HepG2 (cell line): Measurements from ENCODE around the gene GSDMA. TPM values are rescaled to one million over a fixed set of nuclear protein-coding genes. Genes with fewer than 3 reads are reported as not detected.
A peak's percentile ranks its signal among the peaks of the same experiment; 100 is the strongest.

ENCODE experiments used
- AHR ChIP-seq: IDR thresholded peaks from 2 replicates; pipeline ENCODE4 v1.6.1; 2018; ENCODE audit warnings: missing genetic modification reagents, missing compliant biosample characterization
- ATF1 ChIP-seq: IDR thresholded peaks from 2 replicates; pipeline ENCODE4 v1.6.1; 2016; ENCODE audit warnings: mild to moderate bottlenecking, control low read depth
- HOXD1 ChIP-seq: sonication (generic); formaldehyde crosslinking; IDR thresholded peaks from 2 replicates; pipeline ENCODE4 v1.5.0; 2020; ENCODE audit warnings: missing genetic modification reagents
- IRX3 ChIP-seq: sonication (generic); formaldehyde crosslinking; IDR thresholded peaks from 2 replicates; pipeline ENCODE4 v1.8.1; 2023; ENCODE audit warnings: mild to moderate bottlenecking, low read depth, missing genetic modification reagents, borderline replicate concordance
- KDM2A ChIP-seq: sonication (generic); formaldehyde crosslinking; IDR thresholded peaks from 2 replicates; pipeline ENCODE4 v1.4.0; 2020; ENCODE audit warnings: low read depth, missing genetic modification reagents, borderline replicate concordance
- RELA ChIP-seq: sonication (generic); formaldehyde crosslinking; IDR thresholded peaks from 2 replicates; pipeline ENCODE4 v1.4.0; 2020; ENCODE audit warnings: missing genetic modification reagents
- STAG1 ChIP-seq: sonication (generic); formaldehyde crosslinking; IDR thresholded peaks from 2 replicates; pipeline ENCODE4 v1.4.0; 2020; ENCODE audit warnings: missing genetic modification reagents
- TP53 ChIP-seq: sonication (generic); formaldehyde crosslinking; conservative IDR thresholded peaks from 2 replicates; pipeline ENCODE4 v1.4.0; 2020; ENCODE audit warnings: missing genetic modification reagents
- YY1 ChIP-seq: IDR thresholded peaks from 2 replicates; pipeline ENCODE4 v1.6.1; 2011; ENCODE audit warnings: low read length, low read depth, moderate library complexity, mild to moderate bottlenecking; ENCODE audit not compliant: insufficient read depth, insufficient replicate concordance
- ZNF230 ChIP-seq: sonication (generic); formaldehyde crosslinking; IDR thresholded peaks from 2 replicates; pipeline ENCODE4 v1.4.0; 2020; ENCODE audit warnings: mild to moderate bottlenecking, missing genetic modification reagents
- ZNF232 ChIP-seq: sonication (generic); formaldehyde crosslinking; IDR thresholded peaks from 2 replicates; pipeline ENCODE4 v1.4.0; 2020; ENCODE audit warnings: missing genetic modification reagents, borderline replicate concordance
- ZNF260 ChIP-seq: sonication (generic); formaldehyde crosslinking; IDR thresholded peaks from 2 replicates; pipeline ENCODE4 v1.4.0; 2020; ENCODE audit warnings: missing genetic modification reagents, low read depth, mild to moderate bottlenecking, borderline replicate concordance
- ZNF337 ChIP-seq: sonication (generic); formaldehyde crosslinking; IDR thresholded peaks from 2 replicates; pipeline ENCODE4 v1.5.1; 2020; ENCODE audit warnings: missing genetic modification reagents, low read depth, mild to moderate bottlenecking, borderline replicate concordance
- ZNF674 ChIP-seq: sonication (generic); formaldehyde crosslinking; IDR thresholded peaks from 2 replicates; pipeline ENCODE4 v1.5.0; 2020; ENCODE audit warnings: low read depth, mild to moderate bottlenecking, missing genetic modification reagents
- polyA plus RNA-seq, 8 experiments: library from polyadenylated mRNA; depleted of rRNA in 3 of 8; stranded (reverse) in 7 of 8; unstranded in 1 of 8; fragments of >200 nt; fragmentation: Illumina TruSeq in 4 of 8; extraction: Trizol in 4 of 8; gene quantifications; 2 replicates each; pipeline versions ENCODE4 v1.2.1 to v1.2.3, GENCODE V29; 2011 to 2016; ENCODE audit warnings: low read depth in 4 of 8, missing spikeins in 1 of 8, mixed read lengths in 1 of 8; ENCODE audit not compliant: insufficient read depth in 1 of 8
- total RNA-seq, 5 experiments: library from RNA; depleted of rRNA; stranded (reverse); fragments of >200 nt; fragmentation: Illumina TruSeq; extraction: Trizol; gene quantifications; 2 replicates each; pipeline ENCODE4 v1.2.3, GENCODE V29; 2016; ENCODE audit warnings: low read depth in 1 of 5
- TF ChIP-seq, protein P1 (sequence below): sonication (generic); formaldehyde crosslinking; IDR thresholded peaks from 2 replicates; pipeline ENCODE4 v1.5.0; 2020; ENCODE audit warnings: mild to moderate bottlenecking, missing genetic modification reagents, borderline replicate concordance
- TF ChIP-seq, protein P2 (sequence below), 2 experiments: fragments of 450-650 bp in 1 of 2; sonication (generic) in 1 of 2; formaldehyde crosslinking; IDR thresholded peaks; 2 replicates each; pipeline versions ENCODE4 v1.5.0 to v1.8.0; 2020 to 2022; ENCODE audit warnings: mild to moderate bottlenecking in 1 of 2, missing genetic modification reagents in 1 of 2
- TF ChIP-seq, protein P3 (sequence below): sonication (generic); formaldehyde crosslinking; IDR thresholded peaks from 2 replicates; pipeline ENCODE4 v1.4.0; 2020; ENCODE audit warnings: missing genetic modification reagents, mild to moderate bottlenecking, borderline replicate concordance
- TF ChIP-seq, protein P4 (sequence below): sonication (generic); formaldehyde crosslinking; IDR thresholded peaks from 2 replicates; pipeline ENCODE4 v1.8.0; 2022; ENCODE audit warnings: mild to moderate bottlenecking, missing genetic modification reagents, moderate library complexity

Gene GSDMA
- total and polyA plus RNA-seq, 2 of the 13 experiments (the other 11 are each of a cell fraction or from before 2014, with no cell fraction given), result not detected

DNA sequence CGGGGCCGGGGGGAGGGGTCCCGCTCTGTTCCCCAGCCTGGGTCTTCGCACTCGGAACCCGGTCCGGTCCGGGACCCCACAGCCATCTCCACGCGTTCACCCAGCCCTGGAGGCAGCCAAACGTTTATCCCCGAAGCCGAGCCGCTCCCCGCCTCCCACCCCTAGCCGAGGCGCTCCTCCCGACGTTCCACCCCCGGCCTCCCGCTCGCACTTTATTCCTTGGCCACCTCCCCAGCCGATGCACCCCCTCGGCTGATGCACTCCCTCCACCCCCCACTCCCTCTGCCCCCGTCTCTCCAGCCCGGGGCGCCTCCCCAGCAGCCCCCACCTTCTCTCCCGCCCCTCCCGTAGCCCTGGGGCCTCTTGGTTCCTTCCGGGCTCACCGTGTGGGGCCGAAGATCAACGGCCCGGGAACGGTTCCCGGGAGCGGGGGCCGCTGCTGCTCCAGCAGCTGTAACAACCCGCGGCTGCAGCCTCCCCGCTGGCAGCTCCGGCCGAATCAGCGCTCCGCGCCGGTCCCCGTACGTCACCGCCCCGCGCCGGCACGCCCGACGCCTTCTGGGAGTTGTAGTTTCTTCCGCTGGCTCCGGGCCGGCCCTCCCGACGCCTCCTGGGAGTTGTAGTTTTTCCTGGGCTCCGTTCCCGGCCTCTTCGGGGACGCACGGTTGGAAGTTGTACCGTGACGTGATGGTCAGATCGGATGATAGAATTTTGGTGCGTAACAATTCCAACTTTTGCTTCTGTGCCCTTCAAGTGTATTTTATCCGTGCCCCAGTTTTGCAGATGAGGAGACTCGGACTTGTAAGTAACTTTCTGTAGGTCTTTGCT is 35.5 kb upstream of the GSDMA start, which contains the start of the genes LRRC3C and ORMDL3 (continued):
- TF ChIP-seq, protein P1, sequence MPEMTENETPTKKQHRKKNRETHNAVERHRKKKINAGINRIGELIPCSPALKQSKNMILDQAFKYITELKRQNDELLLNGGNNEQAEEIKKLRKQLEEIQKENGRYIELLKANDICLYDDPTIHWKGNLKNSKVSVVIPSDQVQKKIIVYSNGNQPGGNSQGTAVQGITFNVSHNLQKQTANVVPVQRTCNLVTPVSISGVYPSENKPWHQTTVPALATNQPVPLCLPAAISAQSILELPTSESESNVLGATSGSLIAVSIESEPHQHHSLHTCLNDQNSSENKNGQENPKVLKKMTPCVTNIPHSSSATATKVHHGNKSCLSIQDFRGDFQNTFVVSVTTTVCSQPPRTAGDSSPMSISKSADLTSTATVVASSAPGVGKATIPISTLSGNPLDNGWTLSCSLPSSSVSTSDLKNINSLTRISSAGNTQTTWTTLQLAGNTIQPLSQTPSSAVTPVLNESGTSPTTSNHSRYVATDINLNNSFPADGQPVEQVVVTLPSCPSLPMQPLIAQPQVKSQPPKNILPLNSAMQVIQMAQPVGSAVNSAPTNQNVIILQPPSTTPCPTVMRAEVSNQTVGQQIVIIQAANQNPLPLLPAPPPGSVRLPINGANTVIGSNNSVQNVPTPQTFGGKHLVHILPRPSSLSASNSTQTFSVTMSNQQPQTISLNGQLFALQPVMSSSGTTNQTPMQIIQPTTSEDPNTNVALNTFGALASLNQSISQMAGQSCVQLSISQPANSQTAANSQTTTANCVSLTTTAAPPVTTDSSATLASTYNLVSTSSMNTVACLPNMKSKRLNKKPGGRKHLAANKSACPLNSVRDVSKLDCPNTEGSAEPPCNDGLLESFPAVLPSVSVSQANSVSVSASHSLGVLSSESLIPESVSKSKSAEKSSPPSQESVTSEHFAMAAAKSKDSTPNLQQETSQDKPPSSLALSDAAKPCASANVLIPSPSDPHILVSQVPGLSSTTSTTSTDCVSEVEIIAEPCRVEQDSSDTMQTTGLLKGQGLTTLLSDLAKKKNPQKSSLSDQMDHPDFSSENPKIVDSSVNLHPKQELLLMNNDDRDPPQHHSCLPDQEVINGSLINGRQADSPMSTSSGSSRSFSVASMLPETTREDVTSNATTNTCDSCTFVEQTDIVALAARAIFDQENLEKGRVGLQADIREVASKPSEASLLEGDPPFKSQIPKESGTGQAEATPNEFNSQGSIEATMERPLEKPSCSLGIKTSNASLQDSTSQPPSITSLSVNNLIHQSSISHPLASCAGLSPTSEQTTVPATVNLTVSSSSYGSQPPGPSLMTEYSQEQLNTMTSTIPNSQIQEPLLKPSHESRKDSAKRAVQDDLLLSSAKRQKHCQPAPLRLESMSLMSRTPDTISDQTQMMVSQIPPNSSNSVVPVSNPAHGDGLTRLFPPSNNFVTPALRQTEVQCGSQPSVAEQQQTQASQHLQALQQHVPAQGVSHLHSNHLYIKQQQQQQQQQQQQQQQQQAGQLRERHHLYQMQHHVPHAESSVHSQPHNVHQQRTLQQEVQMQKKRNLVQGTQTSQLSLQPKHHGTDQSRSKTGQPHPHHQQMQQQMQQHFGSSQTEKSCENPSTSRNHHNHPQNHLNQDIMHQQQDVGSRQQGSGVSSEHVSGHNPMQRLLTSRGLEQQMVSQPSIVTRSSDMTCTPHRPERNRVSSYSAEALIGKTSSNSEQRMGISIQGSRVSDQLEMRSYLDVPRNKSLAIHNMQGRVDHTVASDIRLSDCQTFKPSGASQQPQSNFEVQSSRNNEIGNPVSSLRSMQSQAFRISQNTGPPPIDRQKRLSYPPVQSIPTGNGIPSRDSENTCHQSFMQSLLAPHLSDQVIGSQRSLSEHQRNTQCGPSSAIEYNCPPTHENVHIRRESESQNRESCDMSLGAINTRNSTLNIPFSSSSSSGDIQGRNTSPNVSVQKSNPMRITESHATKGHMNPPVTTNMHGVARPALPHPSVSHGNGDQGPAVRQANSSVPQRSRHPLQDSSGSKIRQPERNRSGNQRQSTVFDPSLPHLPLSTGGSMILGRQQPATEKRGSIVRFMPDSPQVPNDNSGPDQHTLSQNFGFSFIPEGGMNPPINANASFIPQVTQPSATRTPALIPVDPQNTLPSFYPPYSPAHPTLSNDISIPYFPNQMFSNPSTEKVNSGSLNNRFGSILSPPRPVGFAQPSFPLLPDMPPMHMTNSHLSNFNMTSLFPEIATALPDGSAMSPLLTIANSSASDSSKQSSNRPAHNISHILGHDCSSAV (CRISPR knock-in tag), result no peak
- no peak for TF ChIP-seq STAG1 (CRISPR knock-in tag)
- TF ChIP-seq HOXD1, result peak; percentile 91
- TF ChIP-seq ZNF674 (CRISPR knock-in tag), result no peak
- TF ChIP-seq ZNF232 (CRISPR knock-in tag), result no peak; the same call in 1 of the 2 replicates
- TF ChIP-seq, protein P2, sequence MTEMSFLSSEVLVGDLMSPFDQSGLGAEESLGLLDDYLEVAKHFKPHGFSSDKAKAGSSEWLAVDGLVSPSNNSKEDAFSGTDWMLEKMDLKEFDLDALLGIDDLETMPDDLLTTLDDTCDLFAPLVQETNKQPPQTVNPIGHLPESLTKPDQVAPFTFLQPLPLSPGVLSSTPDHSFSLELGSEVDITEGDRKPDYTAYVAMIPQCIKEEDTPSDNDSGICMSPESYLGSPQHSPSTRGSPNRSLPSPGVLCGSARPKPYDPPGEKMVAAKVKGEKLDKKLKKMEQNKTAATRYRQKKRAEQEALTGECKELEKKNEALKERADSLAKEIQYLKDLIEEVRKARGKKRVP (CRISPR knock-in tag; IDR thresholded peaks at IDR 0.05), result peak in 1 of 2 experiments; percentile 80; a peak in 2 of 4 replicates
- TF ChIP-seq, protein P3, sequence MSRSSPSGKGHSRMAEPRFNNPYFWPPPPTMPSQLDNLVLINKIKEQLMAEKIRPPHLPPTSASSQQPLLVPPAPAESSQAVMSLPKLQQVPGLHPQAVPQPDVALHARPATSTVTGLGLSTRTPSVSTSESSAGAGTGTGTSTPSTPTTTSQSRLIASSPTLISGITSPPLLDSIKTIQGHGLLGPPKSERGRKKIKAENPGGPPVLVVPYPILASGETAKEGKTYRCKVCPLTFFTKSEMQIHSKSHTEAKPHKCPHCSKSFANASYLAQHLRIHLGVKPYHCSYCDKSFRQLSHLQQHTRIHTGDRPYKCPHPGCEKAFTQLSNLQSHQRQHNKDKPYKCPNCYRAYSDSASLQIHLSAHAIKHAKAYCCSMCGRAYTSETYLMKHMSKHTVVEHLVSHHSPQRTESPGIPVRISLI (CRISPR knock-in tag), result no peak
- TF ChIP-seq ZNF337 (CRISPR knock-in tag), result 0 out of 2 replicates have a peak, but pooled peaks have one; percentile 33
- peak; percentile 60; the same call in 1 of the 2 replicates for TF ChIP-seq TP53 (CRISPR knock-in tag)
- peak; percentile 77 for TF ChIP-seq ZNF230
- no peak for TF ChIP-seq IRX3 (CRISPR knock-in tag)
- TF ChIP-seq, protein P4, sequence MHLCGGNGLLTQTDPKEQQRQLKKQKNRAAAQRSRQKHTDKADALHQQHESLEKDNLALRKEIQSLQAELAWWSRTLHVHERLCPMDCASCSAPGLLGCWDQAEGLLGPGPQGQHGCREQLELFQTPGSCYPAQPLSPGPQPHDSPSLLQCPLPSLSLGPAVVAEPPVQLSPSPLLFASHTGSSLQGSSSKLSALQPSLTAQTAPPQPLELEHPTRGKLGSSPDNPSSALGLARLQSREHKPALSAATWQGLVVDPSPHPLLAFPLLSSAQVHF (CRISPR knock-in tag), result 0 out of 2 replicates have a peak, but pooled peaks have one; percentile 66
- TF ChIP-seq AHR (CRISPR knock-in tag), result no peak
- peak; percentile 86 for TF ChIP-seq KDM2A
- TF ChIP-seq RELA (CRISPR knock-in tag), result peak; percentile 88; the same call in 1 of the 2 replicates
- TF ChIP-seq YY1, result peak; percentile 88
- TF ChIP-seq ZNF260 (CRISPR knock-in tag), result no peak
- TF ChIP-seq ATF1, result peak; percentile 99
